Progenitor cell of endocrine pancreas (in vitro differentiated cells): Measurements from ENCODE around the gene TBC1D12. TPM values are rescaled to one million over a fixed set of nuclear protein-coding genes. Genes with fewer than 3 reads are reported as not detected.

Experiments
- DNase-seq: peaks from one replicate; pipeline ENCODE4 v3.0.0; 2021; ENCODE audit warnings: low spot score; ENCODE audit not compliant: unreplicated experiment
- H3K27ac Mint-ChIP-seq: 2 replicates; pipeline ENCODE4 v1.8.0; 2021; ENCODE audit warnings: mild to moderate bottlenecking, moderate library complexity, mixed read lengths
- H3K27me3 Mint-ChIP-seq: 2 replicates; pipeline ENCODE4 v1.8.0; 2021; ENCODE audit warnings: mixed read lengths
- H3K36me3 Mint-ChIP-seq: 2 replicates; pipeline ENCODE4 v1.8.0; 2022; ENCODE audit warnings: mixed read lengths; ENCODE audit not compliant: insufficient read depth
- H3K4me1 Mint-ChIP-seq: 2 replicates; pipeline ENCODE4 v1.8.0; 2021; ENCODE audit warnings: low read depth, mixed read lengths
- H3K4me3 Mint-ChIP-seq: 2 replicates; pipeline ENCODE4 v1.8.0; 2021; ENCODE audit warnings: low read depth, mild to moderate bottlenecking, moderate library complexity, mixed read lengths
- H3K9me3 Mint-ChIP-seq: 2 replicates; pipeline ENCODE4 v1.8.0; 2021; ENCODE audit warnings: low read depth, mixed read lengths
- CTCF ChIP-seq: fragments of 200-600 bp; sonication (generic); IDR thresholded peaks from one replicate; pipeline ENCODE4 v1.5.0; 2021; ENCODE audit warnings: antibody characterized with exemption, mild to moderate bottlenecking; ENCODE audit not compliant: unreplicated experiment
- total RNA-seq: library from RNA; stranded (reverse); gene quantifications from 2 replicates; pipeline ENCODE4 v1.2.1, GENCODE V29; 2021

TBC1D12 gene
- total RNA-seq, 1 donor from 2014 or later: 8.0 TPM

- no peak overlapping the region for H3K27ac Mint-ChIP-seq
- TF ChIP-seq CTCF: no peak
- peaks cover 20% of the 10 kb centered on the region for H3K36me3 Mint-ChIP-seq
- DNase-seq: no peak
- no peaks in the 10 kb centered on the region for H3K4me1 Mint-ChIP-seq
- H3K4me3 Mint-ChIP-seq: no peak overlapping the region
- no peaks in the 10 kb centered on the region for H3K27me3 Mint-ChIP-seq
- peaks cover 15% of the 10 kb centered on the region for H3K9me3 Mint-ChIP-seq
Measured at GRCh38 chr10:94450782-94451181, 48.4 kb downstream of the TBC1D12 start.

- no peak for TF ChIP-seq CTCF
- Mint-ChIP-seq H3K9me3 (peaks cover 25% of the 10 kb centered on the region), H3K27me3 (no peaks in the 10 kb centered on the region), H3K4me1 (no peaks in the 10 kb centered on the region), H3K4me3 (no peak overlapping the region), H3K36me3 (peaks cover 25% of the 10 kb centered on the region), H3K27ac (no peak overlapping the region)
- no peak for DNase-seq
Measured at GRCh38 chr10:94451883-94452519, 49.7 kb downstream of the TBC1D12 start.

GRCh38 chr10:94456942-94457341 is 54.6 kb downstream of the TBC1D12 start:
- Mint-ChIP-seq H3K36me3 (peaks cover 42% of the 10 kb centered on the region), H3K9me3 (peaks cover 47% of the 10 kb centered on the region), H3K27me3 (no peaks in the 10 kb centered on the region), H3K27ac (no peak overlapping the region), H3K4me1 (no peaks in the 10 kb centered on the region), H3K4me3 (no peak overlapping the region)
- DNase-seq: no peak
- TF ChIP-seq CTCF: no peak

GRCh38 chr10:94459385-94459784 is 57.0 kb downstream of the TBC1D12 start:
- DNase-seq: no peak
- Mint-ChIP-seq H3K27ac (no peak overlapping the region), H3K4me3 (no peak overlapping the region), H3K9me3 (peaks cover 47% of the 10 kb centered on the region), H3K36me3 (peaks cover 39% of the 10 kb centered on the region), H3K4me1 (no peaks in the 10 kb centered on the region), H3K27me3 (no peaks in the 10 kb centered on the region)
- TF ChIP-seq CTCF: no peak

- Mint-ChIP-seq H3K36me3 (peaks cover 27% of the 10 kb centered on the region), H3K9me3 (peaks cover 31% of the 10 kb centered on the region), H3K27ac (peak overlapping the region; percentile 49), H3K27me3 (no peaks in the 10 kb centered on the region), H3K4me3 (no peak overlapping the region), H3K4me1 (no peaks in the 10 kb centered on the region)
- no peak for TF ChIP-seq CTCF
- no peak for DNase-seq
Measured at GRCh38 chr10:94461503-94461902, 59.2 kb downstream of the TBC1D12 start.
